Fibroblast of skin of scalp (primary cell): Measurements from ENCODE around the gene TARBP2.
"Not testable (repeated sequence)": the region's sequence is repeated elsewhere in the genome, so short reads cannot be mapped to it uniquely, and the experiment has no call there.

Experiments used
- DNase-seq: peaks from one replicate; pipeline ENCODE4 v3.0.0-alpha.2; 2013

The TARBP2 gene

GRCh38 chr12:53515291-53515680 lies 14.2 kb downstream of the TARBP2 start:
- DNase-seq: no peak

DNA sequence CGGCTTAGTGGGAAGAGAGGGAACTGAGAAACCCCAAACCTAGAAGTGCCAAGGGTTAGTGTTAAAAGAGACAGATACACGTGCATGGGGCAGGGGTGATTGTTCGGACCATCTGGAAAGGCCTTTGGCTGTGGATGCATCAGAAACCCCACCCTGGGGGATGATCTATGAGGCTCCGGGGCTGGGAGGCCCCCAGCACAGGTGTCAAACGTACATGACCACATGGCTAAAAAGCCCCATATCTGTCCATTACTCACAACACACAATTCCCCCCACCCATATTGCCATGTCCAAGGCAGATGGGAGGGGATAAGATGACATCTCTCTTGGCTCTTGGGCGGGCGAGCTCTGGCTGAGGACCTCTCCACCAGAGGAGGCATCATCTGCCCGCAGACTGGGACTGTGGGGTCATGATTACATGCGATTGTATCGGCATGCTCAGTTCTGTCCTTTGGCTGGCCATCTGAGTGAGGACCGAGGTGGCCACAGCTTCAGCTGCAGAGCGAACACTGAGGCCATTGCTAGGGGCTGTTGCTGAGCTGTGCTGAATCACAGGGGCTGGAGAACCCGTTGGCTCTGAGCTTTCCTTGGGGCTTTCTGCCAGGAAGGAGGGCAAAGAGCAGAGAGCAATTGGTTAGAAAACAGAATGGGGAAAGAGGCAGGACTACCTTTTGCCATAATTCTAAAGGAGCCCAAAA lies 15.8 kb downstream of the TARBP2 start:
- no peak for DNase-seq

- DNase-seq: peak; percentile 9
Observed at GRCh38 chr12:53518381-53518780, 17.3 kb downstream of the TARBP2 start.

- DNase-seq: no peak
Observed at GRCh38 chr12:53523131-53523530, 22.0 kb downstream of the TARBP2 start.

DNA sequence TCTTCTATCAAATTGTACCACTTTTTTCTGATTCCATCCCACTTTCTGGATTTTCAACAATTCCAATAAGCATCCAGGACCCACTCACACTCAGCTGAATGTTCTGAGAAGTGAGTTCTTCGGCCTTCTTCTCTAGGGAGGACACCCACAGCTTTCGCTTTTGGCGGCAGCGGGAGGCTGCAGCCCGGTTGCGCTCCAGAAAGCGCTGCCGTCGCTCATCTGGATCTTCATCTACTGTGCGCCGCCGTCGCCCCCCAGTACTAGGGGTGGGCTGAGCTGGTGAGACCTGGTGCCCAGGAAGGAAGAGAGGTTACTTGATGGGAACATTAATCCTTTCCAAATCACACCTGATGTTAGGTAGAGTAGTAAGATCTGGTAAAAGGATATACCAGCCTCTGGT lies 23.4 kb downstream of the TARBP2 start:
- no peak for DNase-seq

DNA sequence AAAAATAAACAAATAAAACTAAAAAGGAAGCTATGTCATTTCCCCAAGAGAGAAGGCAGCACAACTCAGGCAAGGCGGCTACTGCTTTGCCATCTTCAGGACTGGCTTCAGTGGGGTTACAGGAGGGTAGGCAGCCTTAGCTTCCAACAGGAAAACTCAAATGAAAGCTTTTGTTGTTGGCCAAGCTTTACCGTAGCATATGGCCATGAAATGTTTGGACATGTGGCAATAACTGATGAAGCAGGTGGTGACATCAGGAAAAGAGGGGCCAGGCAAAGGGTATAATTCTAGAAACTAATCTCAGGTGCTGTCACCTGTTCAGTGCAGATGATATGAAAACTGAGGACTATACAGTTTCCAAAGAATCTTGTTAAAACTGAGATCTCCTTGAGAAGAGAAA lies 29.0 kb downstream of the TARBP2 start:
- no peak for DNase-seq

GRCh38 chr12:53530920-53531319 lies 29.8 kb downstream of the TARBP2 start:
- DNase-seq: peak; percentile 39

DNA sequence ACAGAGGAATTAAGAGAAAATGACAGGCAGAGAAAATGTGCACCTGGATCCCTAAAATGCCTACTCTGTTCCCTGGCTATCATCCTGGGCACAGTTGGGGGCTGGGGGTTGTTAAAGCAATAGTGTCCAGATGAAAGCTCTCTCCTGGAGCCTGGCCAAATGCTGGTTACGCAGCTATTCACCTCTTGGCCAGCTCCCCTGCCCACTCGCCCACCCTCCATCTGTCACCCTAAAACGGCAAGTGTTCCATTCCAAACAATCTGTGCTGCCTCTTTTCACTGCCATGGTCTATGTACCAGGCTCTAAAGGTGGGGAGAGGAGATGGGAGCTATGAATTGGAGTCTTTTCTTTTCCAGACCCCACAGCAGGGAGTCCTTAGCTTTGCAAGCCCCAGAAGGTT lies 30.9 kb downstream of the TARBP2 start:
- no peak for DNase-seq

DNA sequence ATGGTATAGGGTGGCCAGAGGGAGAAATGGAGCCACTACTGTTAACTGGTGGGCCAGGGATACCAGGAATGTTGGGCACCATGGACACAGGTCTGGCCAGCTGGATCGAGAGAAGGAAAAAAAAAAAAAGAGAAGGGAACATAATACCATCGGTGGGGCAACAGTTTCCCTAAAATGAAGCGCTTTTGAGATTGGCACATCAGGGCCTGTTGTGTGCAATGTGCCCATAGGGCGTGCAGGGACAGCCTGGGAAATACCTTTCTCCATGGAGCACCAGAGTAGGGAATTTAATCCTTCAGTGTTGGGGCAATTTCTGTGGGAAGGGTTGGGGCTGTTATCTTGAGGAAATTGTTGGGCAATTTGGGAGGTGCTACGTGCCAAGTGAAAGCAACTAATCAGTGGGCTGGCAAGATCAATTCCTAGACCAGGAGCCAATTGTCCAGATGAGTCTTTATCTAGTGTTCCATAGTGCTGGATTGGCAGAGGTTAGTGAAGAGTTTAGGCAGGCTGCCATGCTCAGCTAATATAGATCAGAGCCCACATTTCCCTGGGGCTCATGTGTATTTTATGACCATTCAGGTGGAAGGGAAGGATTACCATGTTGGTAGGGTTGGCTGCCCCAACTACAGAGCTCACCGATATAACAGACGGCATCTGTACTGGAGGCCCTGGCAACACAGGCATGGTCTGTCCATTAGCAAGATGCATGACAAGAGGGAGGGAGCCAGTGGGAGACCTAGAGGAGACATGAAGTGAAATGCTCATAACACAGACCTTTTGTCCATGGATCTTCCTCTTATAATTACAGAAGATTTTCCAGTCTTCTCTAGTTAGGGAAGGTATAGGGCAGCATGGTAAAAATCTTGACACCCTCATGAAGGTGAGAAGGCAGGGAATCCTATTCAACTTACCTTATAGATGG lies 31.7 kb downstream of the TARBP2 start:
- DNase-seq: no peak

DNA sequence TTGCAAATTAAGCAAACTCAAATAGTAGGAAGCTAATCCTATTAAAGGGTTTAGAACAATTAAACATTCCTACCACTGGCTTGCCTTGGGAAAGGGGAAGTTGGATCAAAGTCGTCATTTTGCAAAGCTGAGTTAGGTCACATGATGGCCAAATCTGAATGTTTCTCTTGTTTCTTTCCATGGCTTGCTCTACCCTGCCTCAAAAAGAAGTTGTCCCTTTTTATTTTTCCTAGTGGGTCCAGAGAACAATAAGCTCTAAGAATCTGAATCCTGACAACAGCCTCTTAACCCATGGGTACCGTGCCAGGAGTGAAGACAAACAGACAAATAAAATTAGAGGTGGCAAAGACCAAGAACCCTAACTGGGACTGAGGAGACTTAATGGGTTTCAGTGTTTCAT lies 32.4 kb downstream of the TARBP2 start:
- DNase-seq: no peak

DNA sequence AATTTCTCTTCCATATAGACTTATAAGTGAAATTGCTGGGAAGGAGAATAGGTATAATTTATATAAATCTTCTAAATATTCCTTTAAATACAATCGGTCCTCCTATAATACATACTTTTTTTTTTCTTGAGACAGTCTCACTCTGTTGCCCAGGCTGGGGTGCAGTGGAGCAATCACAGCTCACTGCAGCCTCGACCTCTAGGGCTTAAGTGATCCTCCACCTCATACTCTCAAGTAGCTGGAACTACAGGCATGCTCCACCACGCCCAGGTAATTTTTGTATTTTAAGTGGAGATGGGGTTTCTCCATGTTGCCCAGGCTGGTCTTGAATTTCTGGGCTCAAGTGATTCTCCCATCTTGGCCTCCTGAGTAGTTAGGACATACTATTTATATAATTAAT lies 35.9 kb downstream of the TARBP2 start:
- no peak for DNase-seq

DNA sequence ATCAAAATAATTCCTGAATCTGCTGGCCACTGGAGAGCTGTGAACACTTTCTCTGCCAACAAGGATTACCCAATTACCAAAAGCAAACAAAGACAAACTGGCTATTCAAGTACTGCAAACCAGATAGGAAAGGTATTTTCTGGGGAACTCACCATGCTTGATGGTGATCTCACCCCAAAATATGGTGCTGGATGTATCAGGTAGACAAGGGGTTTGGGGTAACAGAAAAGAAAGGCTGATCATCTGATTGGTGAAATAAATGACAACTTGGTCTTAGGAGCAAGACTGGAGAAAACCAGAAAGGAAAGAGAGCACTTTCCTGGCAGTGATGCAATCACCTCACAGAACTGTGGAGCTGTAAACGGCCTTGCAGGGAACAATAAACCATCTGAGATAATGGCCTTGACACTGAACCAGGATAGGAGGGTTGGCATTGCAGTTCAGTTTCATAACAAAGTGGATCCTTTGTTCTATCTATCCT lies 37.2 kb downstream of the TARBP2 start:
- no peak for DNase-seq

DNA sequence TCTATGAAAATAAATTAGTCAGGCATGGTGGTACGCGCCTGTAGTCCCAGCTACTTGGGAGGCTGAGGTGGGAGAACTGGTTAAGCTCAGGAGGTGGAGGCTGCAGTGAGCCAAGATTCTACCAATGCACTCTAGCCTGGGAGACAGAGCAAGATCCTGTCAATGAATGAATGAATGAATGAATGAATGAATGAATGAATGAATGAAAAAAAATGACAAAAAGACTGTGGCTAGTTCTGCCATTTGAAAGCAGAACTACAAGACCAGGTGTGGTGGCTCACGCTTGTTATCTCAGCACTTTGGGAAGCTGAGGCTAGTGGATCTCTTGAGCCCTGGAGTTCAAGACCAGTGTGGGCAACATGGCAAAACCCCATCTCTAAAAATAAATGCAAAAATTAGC lies 38.4 kb downstream of the TARBP2 start:
- DNase-seq: no peak

- peak; percentile 76 for DNase-seq
Observed at GRCh38 chr12:53543539-53543938, 42.5 kb downstream of the TARBP2 start.

GRCh38 chr12:53548354-53548753 lies 47.3 kb downstream of the TARBP2 start:
- not testable (repeated sequence) for DNase-seq

GRCh38 chr12:53550131-53550530 lies 49.0 kb downstream of the TARBP2 start:
- not testable (repeated sequence) for DNase-seq

- peak; percentile 28 for DNase-seq
Observed at GRCh38 chr12:53550595-53550994, 49.5 kb downstream of the TARBP2 start.

GRCh38 chr12:53551889-53552291 lies 50.8 kb downstream of the TARBP2 start:
- DNase-seq: no peak

DNA sequence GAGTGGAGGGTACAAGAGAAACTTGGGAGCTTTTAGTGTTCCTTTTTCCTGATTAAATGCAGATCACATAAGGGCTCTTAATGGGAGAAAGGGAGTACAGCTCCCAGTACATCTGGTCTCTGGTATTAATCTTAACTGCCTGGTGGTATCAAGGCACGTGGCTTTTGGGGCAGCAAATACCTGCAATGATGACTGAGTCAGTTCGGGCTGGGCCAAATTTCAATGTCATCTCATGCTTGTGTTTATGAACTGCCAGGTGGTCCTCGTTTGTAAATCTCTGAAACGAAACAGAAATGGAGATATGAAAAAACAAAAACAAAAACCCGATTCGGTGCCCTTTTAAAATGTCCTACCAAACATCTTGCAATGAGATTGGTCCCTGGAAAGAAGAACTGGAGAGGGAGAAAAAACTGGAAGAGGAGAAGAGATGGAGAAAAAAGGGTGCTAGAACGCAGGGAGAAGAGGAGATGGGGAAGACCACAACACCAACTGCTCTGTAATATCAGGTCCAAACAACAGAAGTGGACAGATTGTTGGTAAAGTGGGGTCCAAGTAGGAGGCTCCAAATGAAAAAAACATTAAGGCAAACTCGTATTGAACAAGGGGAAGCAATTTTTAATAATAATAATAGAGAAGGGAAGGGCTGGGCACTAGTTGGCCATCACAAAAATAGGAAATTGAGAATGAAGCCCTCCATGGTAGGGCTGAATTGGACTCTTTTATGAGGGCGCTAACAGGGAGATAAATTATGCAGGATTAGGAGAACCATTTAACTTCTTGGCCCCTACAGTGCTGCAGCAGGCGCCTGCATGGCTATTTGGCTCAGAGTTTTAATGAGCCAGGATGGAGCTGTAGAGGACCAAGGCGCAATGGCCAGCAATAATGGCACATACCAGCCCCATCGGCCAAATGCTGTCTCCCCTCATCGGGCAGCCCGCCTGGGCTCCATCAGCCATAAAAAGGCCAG lies 51.6 kb downstream of the TARBP2 start:
- DNase-seq: no peak
